CD4-positive, alpha-beta T cell treated with Interferon gamma for 1 hour (primary cell): ENCODE data around the gene DIAPH2.
"Not testable (repeated sequence)": the region's sequence is repeated elsewhere in the genome, so short reads cannot be mapped to it uniquely, and the experiment has no call there.

Experiments used
- DNase-seq: peaks from one replicate; pipeline ENCODE4 v3.0.0-alpha.2; 2020

DIAPH2 gene

GRCh38 chrX:96719161-96719875 lies 34.7 kb downstream of the DIAPH2 start:
- DNase-seq = no peak

GRCh38 chrX:96721354-96721753 lies 36.7 kb downstream of the DIAPH2 start:
- no peak for DNase-seq

GRCh38 chrX:96722781-96723180 lies 38.1 kb downstream of the DIAPH2 start:
- DNase-seq = no peak

- no peak for DNase-seq
Observed at GRCh38 chrX:96729053-96729452, 44.4 kb downstream of the DIAPH2 start.

- no peak for DNase-seq
Observed at GRCh38 chrX:96729868-96730643, 45.4 kb downstream of the DIAPH2 start.

- DNase-seq = not testable (repeated sequence)
Observed at GRCh38 chrX:96731000-96731399, 46.4 kb downstream of the DIAPH2 start.

- DNase-seq = no peak
Observed at GRCh38 chrX:96743367-96744073, 58.9 kb downstream of the DIAPH2 start.

- DNase-seq = no peak
Observed at GRCh38 chrX:96752781-96753180, 68.1 kb downstream of the DIAPH2 start.

- DNase-seq = no peak
Observed at GRCh38 chrX:96753230-96753629, 68.6 kb downstream of the DIAPH2 start.

- no peak for DNase-seq
Observed at GRCh38 chrX:96756491-96756890, 71.8 kb downstream of the DIAPH2 start.

GRCh38 chrX:96761566-96761965 lies 76.9 kb downstream of the DIAPH2 start:
- DNase-seq = no peak

- no peak for DNase-seq
Observed at GRCh38 chrX:96763608-96764007, 79.0 kb downstream of the DIAPH2 start.

- DNase-seq = no peak
Observed at GRCh38 chrX:96764864-96765263, 80.2 kb downstream of the DIAPH2 start.

- DNase-seq = no peak
Observed at GRCh38 chrX:96770315-96770714, 85.7 kb downstream of the DIAPH2 start.

GRCh38 chrX:96771486-96771885 lies 86.8 kb downstream of the DIAPH2 start:
- no peak for DNase-seq

GRCh38 chrX:96774116-96774515 lies 89.5 kb downstream of the DIAPH2 start:
- no peak for DNase-seq

- DNase-seq = no peak
Observed at GRCh38 chrX:96776966-96777365, 92.3 kb downstream of the DIAPH2 start.

- no peak for DNase-seq
Observed at GRCh38 chrX:96791559-96791958, 106.9 kb downstream of the DIAPH2 start.

GRCh38 chrX:96792047-96792446 lies 107.4 kb downstream of the DIAPH2 start:
- no peak for DNase-seq

- no peak for DNase-seq
Observed at GRCh38 chrX:96798982-96799381, 114.3 kb downstream of the DIAPH2 start.

- DNase-seq = no peak
Observed at GRCh38 chrX:96807318-96807717, 122.7 kb downstream of the DIAPH2 start.

GRCh38 chrX:96820935-96821334 lies 136.3 kb downstream of the DIAPH2 start:
- no peak for DNase-seq

GRCh38 chrX:96824166-96824565 lies 139.5 kb downstream of the DIAPH2 start:
- no peak for DNase-seq

GRCh38 chrX:96833333-96833732 lies 148.7 kb downstream of the DIAPH2 start:
- DNase-seq = no peak
